Neural cell (in vitro differentiated cells): Measurements from ENCODE around the gene ZNF616.

Experiments
- CTCF ChIP-seq: fragments of 450-650 bp; IDR thresholded peaks from 2 replicates; pipeline ENCODE4 v1.5.1; 2014; ENCODE audit warnings: antibody characterized with exemption, mild to moderate bottlenecking, moderate library complexity; ENCODE audit not compliant: poor library complexity, severe bottlenecking
- EP300 ChIP-seq: fragments of 450-650 bp; conservative IDR thresholded peaks from 2 replicates; pipeline ENCODE4 v1.6.1; 2014; ENCODE audit warnings: antibody characterized with exemption, mild to moderate bottlenecking, moderate library complexity; ENCODE audit not compliant: poor library complexity, severe bottlenecking
- EZH2 ChIP-seq: fragments of 200-600, 300-800 bp; shearing (Covaris generic), sonication (generic); IDR thresholded peaks from 2 replicates; pipeline ENCODE4 v1.6.1; 2014; ENCODE audit warnings: antibody characterized with exemption, low read length, borderline replicate concordance, mild to moderate bottlenecking; ENCODE audit not compliant: insufficient read depth, poor library complexity, severe bottlenecking
- MXI1 ChIP-seq: fragments of 450-650 bp; conservative IDR thresholded peaks from 2 replicates; pipeline ENCODE4 v1.6.1; 2014; ENCODE audit warnings: antibody characterized with exemption, mild to moderate bottlenecking; ENCODE audit not compliant: poor library complexity, severe bottlenecking
- POLR2AphosphoS5 ChIP-seq: IDR thresholded peaks from 2 replicates; pipeline ENCODE4 v1.6.1; 2012
- RAD21 ChIP-seq: fragments of 450-650 bp; conservative IDR thresholded peaks from 2 replicates; pipeline ENCODE4 v1.6.1; 2014; ENCODE audit warnings: antibody characterized with exemption, mild to moderate bottlenecking, moderate library complexity
- REST ChIP-seq: IDR thresholded peaks from 2 replicates; pipeline ENCODE4 v1.6.1; 2012; ENCODE audit warnings: borderline replicate concordance
- SMC3 ChIP-seq: fragments of 450-650 bp; conservative IDR thresholded peaks from 2 replicates; pipeline ENCODE4 v1.6.1; 2014; ENCODE audit warnings: antibody characterized with exemption, mild to moderate bottlenecking, moderate library complexity; ENCODE audit not compliant: poor library complexity
- TAF1 ChIP-seq: IDR thresholded peaks from 2 replicates; pipeline ENCODE4 v1.6.1; 2012; ENCODE audit warnings: low read depth

GRCh38 chr19:52086481-52086880 lies 53.3 kb downstream of the ZNF616 start:
- TF ChIP-seq POLR2AphosphoS5 (no peak), SMC3 (no peak), CTCF (no peak), EP300 (no peak), EZH2 (no peak), RAD21 (no peak), REST (no peak), MXI1 (no peak), TAF1 (no peak)
